ENCODE data around the gene CAMTA1.

Gene CAMTA1

GRCh38 chr1:7558481-7558880 lies 773.2 kb downstream of the CAMTA1 start:
- no peak for DNase-seq (ENCODE audit: low spot score)

- no peak for DNase-seq (ENCODE audit: low spot score)
Observed at GRCh38 chr1:7558921-7559869, 773.9 kb downstream of the CAMTA1 start.

GRCh38 chr1:7560128-7560527 lies 774.9 kb downstream of the CAMTA1 start:
- no peak for DNase-seq (ENCODE audit: low spot score)

GRCh38 chr1:7560601-7561181 lies 775.4 kb downstream of the CAMTA1 start:
- DNase-seq (ENCODE audit: low spot score), result no peak

- peak; percentile 37 for DNase-seq (ENCODE audit: low spot score)
Observed at GRCh38 chr1:7561331-7561921, 776.2 kb downstream of the CAMTA1 start.

- no peak for DNase-seq (ENCODE audit: low spot score)
Observed at GRCh38 chr1:7561936-7562728, 776.9 kb downstream of the CAMTA1 start.

GRCh38 chr1:7562729-7563605 lies 777.7 kb downstream of the CAMTA1 start:
- no peak for DNase-seq (ENCODE audit: low spot score)

GRCh38 chr1:7564137-7564536 lies 778.9 kb downstream of the CAMTA1 start:
- no peak for DNase-seq (ENCODE audit: low spot score)

GRCh38 chr1:7565099-7565750 lies 780.0 kb downstream of the CAMTA1 start:
- no peak for DNase-seq (ENCODE audit: low spot score)

GRCh38 chr1:7566417-7567375 lies 781.4 kb downstream of the CAMTA1 start:
- DNase-seq (ENCODE audit: low spot score), result no peak

GRCh38 chr1:7567376-7567775 lies 782.1 kb downstream of the CAMTA1 start:
- DNase-seq (ENCODE audit: low spot score), result no peak

- DNase-seq (ENCODE audit: low spot score), result no peak
Observed at GRCh38 chr1:7568053-7568452, 782.8 kb downstream of the CAMTA1 start.

- DNase-seq (ENCODE audit: low spot score), result no peak
Observed at GRCh38 chr1:7568901-7569524, 783.8 kb downstream of the CAMTA1 start.

GRCh38 chr1:7570311-7570710 lies 785.1 kb downstream of the CAMTA1 start:
- DNase-seq (ENCODE audit: low spot score), result no peak

- DNase-seq (ENCODE audit: low spot score), result no peak
Observed at GRCh38 chr1:7572654-7573152, 787.4 kb downstream of the CAMTA1 start.

GRCh38 chr1:7573481-7573880 lies 788.2 kb downstream of the CAMTA1 start:
- DNase-seq (ENCODE audit: low spot score), result no peak

GRCh38 chr1:7574121-7575040 lies 789.1 kb downstream of the CAMTA1 start:
- DNase-seq (ENCODE audit: low spot score), result no peak

- no peak for DNase-seq (ENCODE audit: low spot score)
Observed at GRCh38 chr1:7575041-7575400, 789.8 kb downstream of the CAMTA1 start.
